Neural progenitor cell (in vitro differentiated cells): Measurements from ENCODE around the gene CPNE8.

Experiments
- CTCF ChIP-seq: fragments of 200-600 bp; sonication (generic); IDR thresholded peaks from 2 replicates; pipeline ENCODE4 v1.5.1; 2017; ENCODE audit warnings: antibody characterized with exemption, mild to moderate bottlenecking
- EZH2 ChIP-seq: fragments of 200-600 bp; sonication (generic); IDR thresholded peaks from 2 replicates; pipeline ENCODE4 v1.6.1; 2017; ENCODE audit warnings: antibody characterized with exemption, mild to moderate bottlenecking, moderate library complexity

- no peak for TF ChIP-seq CTCF
- TF ChIP-seq EZH2, result no peak
Measured at GRCh38 chr12:38817942-38818341, 87.4 kb downstream of the CPNE8 start.
